ENCODE results near the gene SLC37A1. TPM values are rescaled to one million over a fixed set of nuclear protein-coding genes. Genes with fewer than 3 reads are reported as not detected.

Gene SLC37A1
- total RNA-seq, 1 experiment from 2014 or later: 11.2 TPM

GRCh38 chr21:42522271-42522670 lies 8.6 kb downstream of the SLC37A1 start:
- Histone ChIP-seq H3K27me3 (replicated peaks; ENCODE audit: insufficient read depth, low read depth, low read length, poor library complexity) (no peaks in the 10 kb centered on the region), H3K36me3 (ENCODE audit: insufficient read depth, low read length, poor library complexity, severe bottlenecking) (no peaks in the 10 kb centered on the region), H3K9me3 (ENCODE audit: low read depth, low read length, poor library complexity, severe bottlenecking) (no peaks in the 10 kb centered on the region), H3K27ac (ENCODE audit: low read depth, low read length, poor library complexity, severe bottlenecking) (no peak overlapping the region), H3K4me1 (ENCODE audit: insufficient read depth, low read length, poor library complexity, severe bottlenecking) (peaks cover 6% of the 10 kb centered on the region), H3K4me3 (ENCODE audit: low read depth, low read length, poor library complexity, severe bottlenecking) (no peak overlapping the region)
- BruUV-seq (replicated peaks): no TSS peak
- TF ChIP-seq CTCF (conservative IDR thresholded peaks at IDR 0.05; ENCODE audit: low read depth, low read length) (no peak), EZH2 (IDR thresholded peaks at IDR 0.05; ENCODE audit: borderline replicate concordance, low read depth, low read length, poor library complexity, severe bottlenecking) (no peak)
- ChIA-PET POLR2A (ENCODE audit: low non-redundant PET) (no interaction called here), CTCF (no interaction called here)
- no peak for DNase-seq (ENCODE audit: low spot score)
- intact Hi-C loops (cut with micrococcal nuclease; ENCODE audit: unreplicated experiment): no loop called here

- no peaks in the 10 kb centered on the region for H3K9me3 ChIP-seq (ENCODE audit: low read depth, low read length, poor library complexity, severe bottlenecking)
- no TSS peak for BruUV-seq (replicated peaks)
- POLR2A ChIA-PET (ENCODE audit: low non-redundant PET): no interaction called here
- intact Hi-C loops (cut with micrococcal nuclease; ENCODE audit: unreplicated experiment): no loop called here
- no peak overlapping the region for H3K4me3 ChIP-seq (ENCODE audit: low read depth, low read length, poor library complexity, severe bottlenecking)
- H3K4me1 ChIP-seq (ENCODE audit: insufficient read depth, low read length, poor library complexity, severe bottlenecking): peaks cover 6% of the 10 kb centered on the region
- TF ChIP-seq EZH2 (IDR thresholded peaks at IDR 0.05; ENCODE audit: borderline replicate concordance, low read depth, low read length, poor library complexity, severe bottlenecking): no peak
- no peak for TF ChIP-seq CTCF (conservative IDR thresholded peaks at IDR 0.05; ENCODE audit: low read depth, low read length)
- H3K27ac ChIP-seq (ENCODE audit: low read depth, low read length, poor library complexity, severe bottlenecking): no peak overlapping the region
- no peak for DNase-seq (ENCODE audit: low spot score)
- CTCF ChIA-PET: interaction anchor here (0.5 kb wide), 1 partner anchor 213 kb away, joined by 6 read pairs; no protein-coding TSS in a partner anchor
- no peaks in the 10 kb centered on the region for H3K36me3 ChIP-seq (ENCODE audit: insufficient read depth, low read length, poor library complexity, severe bottlenecking)
- no peaks in the 10 kb centered on the region for H3K27me3 ChIP-seq (replicated peaks; ENCODE audit: insufficient read depth, low read depth, low read length, poor library complexity)
Measured at GRCh38 chr21:42522771-42523170, 9.1 kb downstream of the SLC37A1 start.

GRCh38 chr21:42523211-42523610 lies 9.6 kb downstream of the SLC37A1 start:
- intact Hi-C loops (cut with micrococcal nuclease; ENCODE audit: unreplicated experiment): no loop called here
- CTCF ChIA-PET: interaction anchor here (0.5 kb wide), 1 partner anchor 214 kb away, joined by 6 read pairs; no protein-coding TSS in a partner anchor

More at GRCh38 chr21:42523211-42523610, 9.6 kb downstream of the SLC37A1 start:
- POLR2A ChIA-PET (ENCODE audit: low non-redundant PET): no interaction called here
- H3K36me3 ChIP-seq (ENCODE audit: insufficient read depth, low read length, poor library complexity, severe bottlenecking): no peaks in the 10 kb centered on the region
- TF ChIP-seq CTCF (conservative IDR thresholded peaks at IDR 0.05; ENCODE audit: low read depth, low read length) (no peak), EZH2 (IDR thresholded peaks at IDR 0.05; ENCODE audit: borderline replicate concordance, low read depth, low read length, poor library complexity, severe bottlenecking) (no peak)
- BruUV-seq (replicated peaks): no TSS peak
- H3K9me3 ChIP-seq (ENCODE audit: low read depth, low read length, poor library complexity, severe bottlenecking): no peaks in the 10 kb centered on the region
- H3K4me1 ChIP-seq (ENCODE audit: insufficient read depth, low read length, poor library complexity, severe bottlenecking): peaks cover 6% of the 10 kb centered on the region
- no peak for DNase-seq (ENCODE audit: low spot score)
- no peak overlapping the region for H3K27ac ChIP-seq (ENCODE audit: low read depth, low read length, poor library complexity, severe bottlenecking)
- no peak overlapping the region for H3K4me3 ChIP-seq (ENCODE audit: low read depth, low read length, poor library complexity, severe bottlenecking)
- no peaks in the 10 kb centered on the region for H3K27me3 ChIP-seq (replicated peaks; ENCODE audit: insufficient read depth, low read depth, low read length, poor library complexity)

Data from A673 (cell line).